OCI-LY7 (cell line): ENCODE results near the gene NF1. TPM values are rescaled to one million over a fixed set of nuclear protein-coding genes. Genes with fewer than 3 reads are reported as not detected.
"Not testable (repeated sequence)": the region's sequence is repeated elsewhere in the genome, so short reads cannot be mapped to it uniquely, and the experiment has no call there.

ENCODE experiments used
- BruUV-seq: library from RNA; stranded (reverse); fragments of 400-500 nt; replicated peaks from 2 replicates; lab custom pipeline; 2021; lab: Mats Ljungman, UMichigan
- CTCF ChIA-PET: fragments of 300-600 bp; sonication (Branson Sonifier 250); formaldehyde crosslinking; loops from one replicate; lab custom pipeline; 2022; ENCODE audit warnings: antibody characterized with exemption; ENCODE audit not compliant: unreplicated experiment; lab: Charles Lee
- POLR2A ChIA-PET: fragments of 300-600 bp; sonication (Branson Sonifier 250); formaldehyde crosslinking; loops from one replicate; lab custom pipeline; 2022; ENCODE audit warnings: antibody characterized with exemption; lab: Charles Lee
- DNase-seq: peaks from one replicate; pipeline ENCODE4 v3.0.0-alpha.2; 2015; ENCODE audit warnings: low spot score
- H2AFZ ChIP-seq: fragments of 200-600 bp; sonication (generic), shearing (Covaris generic); 2 replicates; pipeline ENCODE4 v1.6.1; 2014; ENCODE audit warnings: mild to moderate bottlenecking, antibody characterized with exemption, low read length, moderate library complexity
- H3K27ac ChIP-seq: fragments of 200-600 bp; sonication (generic); 2 replicates; pipeline ENCODE4 v1.5.1; 2014; ENCODE audit warnings: mixed run types, low read depth, mild to moderate bottlenecking, moderate library complexity, low read length, inconsistent platforms; ENCODE audit not compliant: poor library complexity, severe bottlenecking
- H3K36me3 ChIP-seq: fragments of 200-600 bp; sonication (generic); 2 replicates; pipeline ENCODE4 v1.6.1; 2014; ENCODE audit warnings: mild to moderate bottlenecking, antibody characterized with exemption, low read length, moderate library complexity, mixed read lengths; ENCODE audit not compliant: insufficient read depth
- H3K4me1 ChIP-seq: fragments of 200-600 bp; sonication (generic); 2 replicates; pipeline ENCODE4 v1.5.1; 2014; ENCODE audit warnings: mild to moderate bottlenecking, low read length; ENCODE audit not compliant: insufficient read depth, poor library complexity, severe bottlenecking
- H3K4me2 ChIP-seq: fragments of 200-600 bp; sonication (generic); 2 replicates; pipeline ENCODE4 v1.6.1; 2014; ENCODE audit warnings: mild to moderate bottlenecking, low read length
- H3K4me3 ChIP-seq: fragments of 200-600 bp; sonication (generic); 2 replicates; pipeline ENCODE4 v1.5.1; 2014; ENCODE audit warnings: mild to moderate bottlenecking, low read depth, low read length; ENCODE audit not compliant: poor library complexity, severe bottlenecking
- H3K79me2 ChIP-seq: fragments of 200-600 bp; sonication (generic); 2 replicates; pipeline ENCODE4 v1.6.1; 2016; ENCODE audit warnings: low read depth, mild to moderate bottlenecking, low read length, moderate library complexity, mixed read lengths; ENCODE audit not compliant: insufficient read depth
- H3K9me2 ChIP-seq: fragments of 200-600 bp; sonication (generic); 2 replicates; pipeline ENCODE4 v1.6.1; 2016; ENCODE audit warnings: mild to moderate bottlenecking, low read length, mixed read lengths; ENCODE audit not compliant: insufficient read depth
- H3K9me3 ChIP-seq: fragments of 200-600 bp; sonication (generic); 2 replicates; pipeline ENCODE4 v1.6.1; 2014; ENCODE audit warnings: mild to moderate bottlenecking, mixed run types, low read length, mixed read lengths
- H4K20me1 ChIP-seq: fragments of 200-600 bp; sonication (generic); 2 replicates; pipeline ENCODE4 v1.6.1; 2014; ENCODE audit warnings: mild to moderate bottlenecking, antibody characterized with exemption, low read length, moderate library complexity, mixed read lengths; ENCODE audit not compliant: insufficient read depth
- CTCF ChIP-seq: fragments of 200-600 bp; sonication (generic); conservative IDR thresholded peaks from 2 replicates; pipeline ENCODE4 v1.5.1; 2014; ENCODE audit warnings: mild to moderate bottlenecking, antibody characterized with exemption, low read length, moderate library complexity, mixed read lengths
- EZH2phosphoT487 ChIP-seq: fragments of 200-600 bp; sonication (generic); IDR thresholded peaks from 2 replicates; pipeline ENCODE4 v1.6.1; 2018; ENCODE audit warnings: low read depth, borderline replicate concordance, mild to moderate bottlenecking, mixed run types, antibody characterized with exemption, low read length, moderate library complexity, mixed read lengths
- intact Hi-C: fragments of 100-400 bp; cut with micrococcal nuclease; formaldehyde crosslinking; loops from one replicate; pipeline ENCODE4 v1.10.0; 2022; ENCODE audit not compliant: unreplicated experiment
- total RNA-seq, 2 experiments: library from RNA; depleted of rRNA in 1 of 2; stranded (reverse); fragments of >200 nt in 1 of 2; shearing (Covaris generic) in 1 of 2; gene quantifications; 2 replicates each; pipeline ENCODE4 v1.2.3, GENCODE V29; 2014 to 2022

Gene NF1
- total RNA-seq, 2 experiments from 2014 or later: 38.7 to 64.8 TPM

GRCh38 chr17:31281061-31281460 is 186.3 kb downstream of the NF1 start:
- ChIA-PET CTCF (no interaction called here), POLR2A (interaction anchor here (0.6 kb wide), 1 partner anchor 431 kb away, joined by 3 read pairs; no protein-coding TSS in a partner anchor)
- Histone ChIP-seq H2AFZ (no peak overlapping the region), H3K4me2 (no peak overlapping the region), H4K20me1 (no peaks in the 10 kb centered on the region), H3K4me1 (no peaks in the 10 kb centered on the region), H3K9me2 (no peaks in the 10 kb centered on the region), H3K36me3 (no peaks in the 10 kb centered on the region; the same call in 1 of the 2 replicates), H3K27ac (no peak overlapping the region), H3K4me3 (no peak overlapping the region), H3K9me3 (no peaks in the 10 kb centered on the region), H3K79me2 (no peaks in the 10 kb centered on the region)
- no peak for DNase-seq
- no peak for TF ChIP-seq EZH2phosphoT487
- TF ChIP-seq CTCF: no peak
- no TSS peak for BruUV-seq
- intact Hi-C loops: no loop called here

GRCh38 chr17:31283841-31284240 is 189.1 kb downstream of the NF1 start:
- no peaks in the 10 kb centered on the region for H3K4me1 ChIP-seq
- POLR2A ChIA-PET: no interaction called here
- intact Hi-C loops: no loop called here
- H3K27ac ChIP-seq: no peak overlapping the region
- H3K79me2 ChIP-seq: no peaks in the 10 kb centered on the region
- no peak overlapping the region for H3K4me2 ChIP-seq
- H3K36me3 ChIP-seq: no peaks in the 10 kb centered on the region; the same call in 1 of the 2 replicates
- H2AFZ ChIP-seq: no peak overlapping the region
- DNase-seq: no peak
- TF ChIP-seq EZH2phosphoT487 (no peak), CTCF (no peak)
- H3K4me3 ChIP-seq: no peak overlapping the region
- H3K9me3 ChIP-seq: no peaks in the 10 kb centered on the region
- BruUV-seq: no TSS peak
- no peaks in the 10 kb centered on the region for H4K20me1 ChIP-seq
- no peaks in the 10 kb centered on the region for H3K9me2 ChIP-seq
- CTCF ChIA-PET: no interaction called here

- Histone ChIP-seq H3K9me2 (no peaks in the 10 kb centered on the region), H3K36me3 (no peaks in the 10 kb centered on the region; the same call in 1 of the 2 replicates), H3K27ac (no peak overlapping the region), H3K9me3 (no peaks in the 10 kb centered on the region), H4K20me1 (no peaks in the 10 kb centered on the region), H3K4me2 (no peak overlapping the region), H3K4me1 (no peaks in the 10 kb centered on the region), H2AFZ (no peak overlapping the region), H3K4me3 (no peak overlapping the region), H3K79me2 (no peaks in the 10 kb centered on the region)
- intact Hi-C loops: no loop called here
- no TSS peak for BruUV-seq
- no peak for TF ChIP-seq EZH2phosphoT487
- TF ChIP-seq CTCF: no peak
- CTCF ChIA-PET: no interaction called here
- no peak for DNase-seq
- POLR2A ChIA-PET: interaction anchor here (0.6 to 0.7 kb wide), 2 partner anchors 373 to 1157 kb away, joined by 3 to 4 read pairs; no protein-coding TSS in a partner anchor
Observed at GRCh38 chr17:31286587-31286986, 191.8 kb downstream of the NF1 start.

GRCh38 chr17:31287932-31288331 is 193.2 kb downstream of the NF1 start:
- H3K36me3 ChIP-seq, DNase-seq, H3K9me2 ChIP-seq, H4K20me1 ChIP-seq, H3K4me1 ChIP-seq, H2AFZ ChIP-seq, H3K4me3 ChIP-seq, CTCF ChIA-PET, BruUV-seq, H3K79me2 ChIP-seq, intact Hi-C loops, H3K27ac ChIP-seq, H3K4me2 ChIP-seq, H3K9me3 ChIP-seq: not testable (repeated sequence)
- POLR2A ChIA-PET: interaction anchor here (1.4 kb wide), 1 partner anchor 32 kb away, joined by 5 read pairs; no protein-coding TSS in a partner anchor
